BE2C (cell line): ENCODE measurements around the gene MMP20.

Source experiments
- DNase-seq: peaks from one replicate; pipeline ENCODE4 v3.0.0-alpha.2; 2020
- H3K27me3 ChIP-seq: fragments of 250-450 bp; sonication (Bioruptor Pico); 2 replicates; pipeline ENCODE4 v1.5.1; 2020; ENCODE audit warnings: mild to moderate bottlenecking
- H3K36me3 ChIP-seq: fragments of 250-450 bp; sonication (Bioruptor Pico); 2 replicates; pipeline ENCODE4 v1.5.1; 2020; ENCODE audit warnings: mild to moderate bottlenecking
- H3K4me1 ChIP-seq: fragments of 250-450 bp; sonication (Bioruptor Pico); 2 replicates; pipeline ENCODE4 v1.5.1; 2020
- H3K4me3 ChIP-seq: 2 replicates; pipeline ENCODE4 v1.5.1; 2011; ENCODE audit warnings: low read depth, low read length
- H3K9me3 ChIP-seq: fragments of 250-450 bp; sonication (Bioruptor Pico); 2 replicates; pipeline ENCODE4 v1.5.1; 2020
- CTCF ChIP-seq: IDR thresholded peaks from 2 replicates; pipeline ENCODE4 v1.5.1; 2012; ENCODE audit warnings: mild to moderate bottlenecking, low read depth, low read length

MMP20 gene

GRCh38 chr11:102528618-102529017, 96.5 kb downstream of the MMP20 start:
- no peak for TF ChIP-seq CTCF
- Histone ChIP-seq H3K36me3 (no peaks in the 10 kb centered on the region), H3K4me3 (no peak overlapping the region), H3K9me3 (no peaks in the 10 kb centered on the region), H3K4me1 (no peaks in the 10 kb centered on the region), H3K27me3 (0 out of 2 replicates have a peak, but pooled peaks cover 5% of the 10 kb centered on the region)
- DNase-seq, result no peak

- no peak for DNase-seq
- Histone ChIP-seq H3K4me3 (no peak overlapping the region), H3K36me3 (no peaks in the 10 kb centered on the region), H3K27me3 (0 out of 2 replicates have a peak, but pooled peaks cover 5% of the 10 kb centered on the region), H3K4me1 (no peaks in the 10 kb centered on the region), H3K9me3 (no peaks in the 10 kb centered on the region)
- TF ChIP-seq CTCF, result no peak
These were observed 97.4 kb downstream of the MMP20 start for GRCh38 chr11:102527684-102528083.

GRCh38 chr11:102527041-102527440, 98.1 kb downstream of the MMP20 start:
- Histone ChIP-seq H3K4me3 (no peak overlapping the region), H3K9me3 (no peaks in the 10 kb centered on the region), H3K4me1 (no peaks in the 10 kb centered on the region), H3K36me3 (no peaks in the 10 kb centered on the region), H3K27me3 (0 out of 2 replicates have a peak, but pooled peaks cover 5% of the 10 kb centered on the region)
- DNase-seq, result no peak
- TF ChIP-seq CTCF, result no peak
